Measurements from ENCODE around the gene RFX1.
"Not testable (repeated sequence)": the region's sequence is repeated elsewhere in the genome, so short reads cannot be mapped to it uniquely, and the experiment has no call there.

Gene RFX1

DNA sequence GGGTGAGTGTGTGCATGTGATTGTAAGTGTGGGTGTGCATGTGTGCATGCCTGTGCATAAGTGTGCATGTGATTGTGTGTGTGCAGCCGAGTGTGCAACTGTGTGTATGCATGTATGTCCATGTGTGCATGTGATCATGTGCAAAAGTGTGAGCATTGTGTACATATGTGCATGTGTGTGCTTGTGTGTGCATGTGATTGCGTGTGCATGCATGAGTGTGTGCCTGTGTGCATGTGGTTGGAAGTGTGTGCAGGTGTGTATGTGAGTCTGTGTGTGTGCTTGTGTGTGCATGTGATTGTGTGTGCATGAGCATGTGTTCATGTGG, 71.4 kb downstream of the RFX1 start:
- DNase-seq, result no peak

DNA sequence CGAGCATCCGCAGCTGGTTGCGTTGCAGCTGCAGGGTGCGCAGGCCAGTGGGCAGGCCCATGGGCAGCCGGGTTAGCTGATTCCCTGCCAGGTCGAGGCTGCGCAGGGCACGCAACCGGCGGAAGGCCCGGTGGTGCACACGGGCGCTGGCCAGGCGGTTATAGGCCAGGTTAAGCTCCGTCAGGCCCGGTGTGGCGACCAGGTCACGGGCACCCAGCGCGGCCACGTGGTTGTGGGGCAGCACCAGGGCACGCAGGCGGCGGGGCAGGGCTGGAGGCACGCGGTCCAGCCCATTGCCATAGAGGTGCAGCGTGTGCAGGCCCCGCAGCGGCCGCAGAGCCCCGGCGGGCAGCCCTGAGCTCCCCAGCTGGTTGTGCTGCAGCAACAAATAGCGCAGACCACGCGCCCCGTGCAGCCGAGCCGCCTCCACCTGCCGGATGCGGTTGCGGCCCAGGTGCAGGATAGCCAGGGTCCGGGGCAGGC, 73.2 kb downstream of the RFX1 start:
- DNase-seq, result no peak

DNA sequence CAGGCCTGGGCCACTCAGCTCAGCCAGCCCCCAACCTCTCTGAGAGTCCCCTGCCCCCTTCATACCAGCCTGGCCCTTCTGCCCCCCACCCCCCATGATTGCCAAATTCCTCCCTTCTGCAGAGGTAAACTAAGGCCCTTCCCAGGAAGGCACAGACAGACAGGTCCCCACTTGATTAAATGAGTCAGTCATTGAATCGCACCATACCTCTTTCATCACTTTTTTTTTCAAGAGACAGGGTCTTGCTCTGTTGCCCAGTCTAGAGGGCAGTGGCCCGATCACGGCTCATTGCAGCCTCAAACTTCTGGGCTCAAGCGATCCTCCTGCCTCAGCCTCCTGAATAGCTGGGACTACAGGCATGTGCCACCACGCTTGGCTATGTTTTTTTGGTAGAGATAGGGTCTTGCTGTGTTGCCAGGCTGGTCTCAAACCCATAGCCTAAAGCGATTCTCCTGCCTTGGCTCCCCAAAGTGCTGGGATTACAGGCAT, 73.9 kb downstream of the RFX1 start:
- no peak for DNase-seq

DNA sequence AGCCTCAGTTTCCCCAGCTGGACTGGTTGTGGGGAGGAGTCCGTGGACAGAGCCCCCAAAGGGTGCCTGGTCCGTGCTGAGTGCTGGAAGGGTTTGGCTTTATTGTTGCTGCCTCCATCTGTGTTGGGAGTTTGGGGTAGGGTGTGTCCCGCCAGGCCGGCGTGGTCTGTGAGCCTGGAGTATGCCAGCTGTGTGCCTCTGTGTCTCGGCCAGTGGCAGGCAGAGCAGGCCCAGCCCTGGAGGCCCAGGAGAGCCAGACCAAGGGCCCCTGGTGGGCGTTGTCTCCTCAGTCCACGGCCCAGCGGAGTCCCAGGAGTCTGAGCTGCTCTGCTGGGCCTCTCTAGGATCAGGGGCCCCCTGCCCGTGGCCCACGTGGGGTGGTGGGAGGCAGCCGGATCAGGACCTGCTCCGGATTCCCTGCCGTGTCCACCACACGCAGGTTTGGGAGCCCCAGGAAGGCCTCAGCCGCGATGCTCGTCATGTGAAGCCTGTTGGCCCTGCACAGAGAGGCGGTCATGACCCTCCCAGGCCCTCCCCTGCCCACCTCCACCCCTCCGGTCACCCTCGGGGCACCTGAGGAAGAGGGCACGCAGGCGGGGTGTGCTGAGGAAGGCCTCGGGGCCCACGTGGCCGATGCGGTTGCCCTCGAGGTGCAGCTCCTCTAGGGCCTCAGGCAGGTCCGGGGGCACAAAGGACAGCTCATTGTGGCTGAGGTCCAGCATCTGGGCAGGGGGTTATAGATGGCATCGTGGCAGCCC, 74.5 kb downstream of the RFX1 start:
- DNase-seq, result no peak

DNA sequence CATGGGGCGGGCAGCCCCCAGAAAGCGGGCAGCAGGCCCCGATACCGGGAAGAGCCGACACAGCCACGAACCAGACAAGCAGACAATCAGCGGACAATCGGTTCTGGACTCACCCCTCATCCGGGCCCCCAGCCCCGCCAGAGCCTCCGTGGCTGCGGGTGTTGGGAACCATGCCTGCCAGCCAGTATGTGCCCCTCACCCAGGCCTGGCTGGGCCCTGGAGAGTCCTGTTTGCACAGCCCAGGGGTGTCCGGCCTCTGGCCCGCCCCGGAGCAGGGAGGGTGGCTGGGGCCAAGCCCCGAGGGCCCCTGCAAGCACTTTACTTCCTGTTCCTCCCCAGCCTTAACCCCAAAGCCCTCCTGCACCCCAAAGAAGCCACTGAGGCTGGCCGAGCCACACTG, 75.7 kb downstream of the RFX1 start:
- DNase-seq, result no peak

DNA sequence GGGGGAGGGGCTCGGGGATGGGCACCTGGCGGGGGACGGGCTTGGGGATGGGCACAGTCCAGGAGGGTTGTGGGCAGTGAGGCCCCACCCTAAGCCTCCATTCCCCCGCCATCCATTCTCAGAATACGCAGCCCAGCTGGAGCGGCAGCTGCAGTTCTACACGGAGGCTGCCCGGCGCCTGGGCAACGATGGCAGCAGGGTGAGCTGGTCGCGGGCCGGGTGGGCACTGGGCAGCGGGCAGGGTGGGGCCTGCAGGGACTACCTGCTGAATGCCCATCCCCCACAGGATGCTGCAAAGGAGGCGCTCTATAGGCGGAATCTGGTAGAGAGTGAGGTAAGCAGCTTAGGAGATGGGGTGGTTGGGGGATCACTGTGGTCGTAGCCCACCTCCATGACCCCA, 76.2 kb downstream of the RFX1 start:
- no peak for DNase-seq

DNA sequence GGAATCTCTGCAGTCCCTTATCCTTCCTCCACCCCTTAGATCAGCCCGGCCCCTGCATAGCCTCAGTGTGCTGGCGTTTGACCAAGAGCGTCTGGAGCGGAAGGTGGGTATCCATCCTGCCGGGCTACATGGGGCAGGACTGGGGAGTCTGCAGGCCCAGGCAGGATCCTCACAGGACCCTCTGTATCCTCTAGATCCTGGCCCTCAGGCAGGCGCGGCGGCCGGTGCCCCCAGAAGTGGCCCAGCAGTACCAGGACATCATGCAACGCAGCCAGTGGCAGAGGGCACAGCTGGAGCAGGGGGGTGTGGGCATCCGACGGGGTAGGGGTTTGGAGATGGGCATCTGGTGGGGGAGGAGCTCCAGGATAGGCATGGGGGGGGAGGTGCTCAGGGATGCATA, 76.8 kb downstream of the RFX1 start:
- DNase-seq, result no peak

DNA sequence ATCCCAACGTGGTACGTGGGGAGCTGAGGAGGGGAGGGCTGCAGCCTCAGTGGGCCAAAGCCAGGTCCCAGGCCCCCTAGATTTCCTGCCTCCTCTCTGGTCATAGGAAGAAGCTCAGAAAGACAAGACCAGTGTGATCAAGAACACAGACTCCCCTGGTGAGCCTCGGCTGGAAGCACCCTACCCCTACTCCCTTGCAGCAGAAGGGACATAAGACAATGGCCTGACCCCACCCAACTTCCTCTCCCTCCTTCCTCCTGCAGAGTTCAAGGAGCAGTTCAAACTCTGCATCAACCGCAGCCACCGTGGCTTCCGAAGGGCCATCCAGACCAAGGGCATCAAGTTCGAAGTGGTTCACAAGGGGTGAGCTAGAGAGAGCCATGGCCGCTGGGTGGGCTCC, 79.4 kb downstream of the RFX1 start:
- DNase-seq, result no peak

DNA sequence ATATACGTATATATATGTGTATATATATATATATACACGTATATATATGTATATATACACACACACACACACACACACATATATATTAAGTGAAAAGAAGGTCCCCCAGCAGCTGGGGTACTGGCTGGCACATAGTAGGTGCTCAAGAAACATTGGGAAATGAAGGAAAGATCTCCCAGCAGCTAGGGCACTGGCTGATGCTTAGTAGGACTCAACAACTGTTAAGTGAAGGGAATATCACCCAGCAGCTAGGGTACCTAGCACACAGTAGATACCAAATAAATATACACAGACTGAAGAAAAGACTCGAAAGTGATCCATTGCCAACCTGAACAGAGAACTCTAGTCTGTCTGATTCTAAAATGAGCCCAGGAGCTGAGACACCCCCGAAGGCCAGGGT, 80.1 kb downstream of the RFX1 start:
- DNase-seq, result no peak

DNA sequence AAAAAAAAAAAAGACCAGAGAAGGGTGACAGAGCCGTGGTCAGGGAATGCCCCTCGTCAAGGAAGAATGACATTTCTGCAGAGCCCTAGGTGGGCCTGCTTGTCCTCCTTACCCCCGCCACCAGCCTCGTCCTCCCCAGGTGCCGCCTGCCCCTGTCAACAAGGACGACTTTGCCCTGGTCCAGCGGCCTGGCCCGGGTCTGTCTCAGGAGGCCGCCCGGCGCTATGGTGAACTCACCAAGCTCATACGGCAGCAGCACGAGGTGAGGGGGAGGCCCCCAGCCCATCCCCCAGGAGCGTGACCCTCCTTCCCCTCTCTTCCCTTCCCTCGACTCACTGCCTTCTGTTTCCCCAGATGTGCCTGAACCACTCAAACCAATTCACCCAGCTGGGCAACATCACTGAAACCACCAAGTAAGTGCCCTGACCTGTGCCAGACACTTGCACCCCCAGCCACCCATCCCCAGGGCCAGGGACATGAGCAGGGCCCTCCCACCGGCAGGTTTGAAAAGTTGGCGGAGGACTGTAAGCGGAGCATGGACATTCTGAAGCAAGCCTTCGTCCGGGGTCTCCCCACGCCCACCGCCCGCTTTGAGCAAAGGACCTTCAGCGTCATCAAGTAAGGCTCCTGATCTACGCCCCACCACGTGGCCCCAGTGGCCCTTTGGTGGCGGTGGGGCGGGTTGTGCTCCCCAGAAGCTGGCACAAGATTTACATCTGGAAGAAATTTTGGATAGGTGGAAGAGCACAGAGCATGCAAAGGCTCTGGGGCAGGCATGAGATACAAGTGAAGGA, 82.7 kb downstream of the RFX1 start:
- DNase-seq, result no peak

DNA sequence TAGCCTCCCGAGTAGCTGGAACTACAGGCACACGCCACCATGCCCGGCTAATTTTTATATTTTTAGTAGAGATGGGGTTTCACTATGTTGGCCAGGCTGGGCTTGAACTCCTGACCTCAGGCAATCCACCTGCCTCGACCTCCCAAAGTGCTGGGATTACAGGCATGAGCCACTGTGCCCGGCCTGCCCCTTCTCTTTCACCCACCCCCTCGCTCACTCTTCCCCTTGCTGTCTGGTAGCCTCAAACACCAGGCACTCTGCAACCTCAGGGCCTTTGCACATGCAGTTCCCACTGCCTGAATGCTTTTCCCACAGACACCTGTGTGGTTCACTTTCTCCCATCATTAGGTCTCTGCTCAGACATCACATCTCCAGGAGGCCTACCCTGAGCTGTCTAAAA, 84.0 kb downstream of the RFX1 start:
- not testable (repeated sequence) for DNase-seq

DNA sequence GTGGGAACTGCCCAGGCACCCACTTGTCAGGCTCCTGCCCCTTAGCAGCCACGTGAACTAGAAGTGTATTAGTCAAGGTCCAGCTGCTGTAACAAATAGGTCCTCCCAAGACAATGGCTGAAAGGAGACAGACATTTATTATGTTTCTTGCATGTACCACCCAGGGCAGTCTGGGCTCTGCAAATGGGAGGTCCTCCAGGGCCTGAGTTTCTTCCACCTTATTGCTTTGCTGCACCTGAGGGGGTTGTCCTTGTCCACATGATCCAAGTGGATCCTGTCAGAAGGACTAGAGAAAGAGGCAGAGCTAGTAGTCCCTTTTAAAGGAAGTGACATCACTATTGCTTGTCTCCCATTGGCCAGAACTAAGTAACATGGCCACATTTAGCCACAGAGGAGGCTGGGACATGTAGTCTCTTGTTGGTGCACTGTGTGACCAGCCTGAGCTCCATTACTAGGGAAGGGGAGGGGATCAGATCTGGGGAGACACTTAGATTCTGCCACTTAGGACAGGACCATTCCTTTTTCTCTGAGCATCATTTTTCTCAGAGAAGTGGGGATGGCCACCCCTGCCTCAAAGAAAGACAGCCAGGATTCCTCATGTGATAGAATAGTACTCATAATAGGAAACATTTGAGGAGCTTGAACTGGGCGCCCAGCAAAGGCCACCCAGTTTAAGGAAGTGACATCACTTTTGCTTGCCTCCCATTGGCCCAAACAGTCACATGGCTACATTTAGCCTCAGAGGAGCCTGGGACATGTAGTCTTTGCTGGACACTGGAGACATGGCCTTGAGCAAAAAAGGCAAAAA, 85.0 kb downstream of the RFX1 start:
- DNase-seq, result peak in 2 of 14 donors; percentile 6 to 38

DNA sequence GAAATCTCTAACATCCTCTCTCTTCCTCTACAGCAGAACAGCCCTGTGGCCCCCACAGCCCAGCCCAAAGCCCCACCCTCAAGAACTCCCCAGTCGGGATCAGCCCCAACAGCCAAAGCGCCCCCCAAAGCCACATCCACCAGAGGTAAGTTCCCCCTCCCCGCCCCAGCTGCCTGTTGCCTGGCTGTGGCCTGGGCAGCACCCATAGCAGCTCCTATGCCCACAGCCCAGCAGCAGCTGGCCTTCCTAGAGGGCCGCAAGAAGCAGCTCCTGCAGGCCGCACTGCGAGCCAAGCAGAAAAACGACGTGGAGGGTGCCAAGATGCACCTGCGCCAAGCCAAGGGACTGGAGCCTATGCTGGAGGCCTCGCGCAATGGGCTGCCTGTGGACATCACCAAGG, 85.6 kb downstream of the RFX1 start:
- DNase-seq, result no peak

DNA sequence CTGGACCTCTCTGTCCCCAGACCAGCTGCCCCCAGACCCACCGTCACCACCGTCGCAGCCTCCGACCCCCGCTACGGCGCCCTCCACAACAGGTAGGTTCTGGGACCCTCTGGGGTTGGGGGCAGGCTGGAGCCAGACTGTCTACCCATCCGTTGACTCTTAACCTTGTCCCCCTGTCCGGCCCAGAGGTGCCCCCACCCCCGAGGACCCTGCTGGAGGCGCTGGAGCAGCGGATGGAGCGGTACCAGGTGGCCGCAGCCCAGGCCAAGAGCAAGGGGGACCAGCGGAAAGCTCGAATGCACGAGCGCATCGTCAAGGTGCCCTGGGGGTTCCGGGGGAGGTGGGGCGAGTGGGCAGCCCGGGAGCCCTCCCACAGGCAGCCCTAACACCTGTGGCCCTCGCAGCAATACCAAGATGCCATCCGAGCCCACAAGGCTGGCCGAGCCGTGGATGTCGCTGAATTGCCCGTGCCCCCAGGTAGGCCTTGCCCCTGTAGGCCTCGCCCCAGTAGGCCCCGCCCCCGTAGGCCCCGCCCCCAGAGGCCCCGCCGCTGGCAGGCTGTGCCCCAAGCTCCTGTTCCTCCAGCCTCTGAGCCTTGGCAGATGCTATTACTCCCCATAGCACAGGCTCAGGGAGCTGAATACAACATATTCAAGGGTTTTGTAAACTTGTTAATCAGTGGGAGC, 87.3 kb downstream of the RFX1 start:
- DNase-seq, result no peak

DNA sequence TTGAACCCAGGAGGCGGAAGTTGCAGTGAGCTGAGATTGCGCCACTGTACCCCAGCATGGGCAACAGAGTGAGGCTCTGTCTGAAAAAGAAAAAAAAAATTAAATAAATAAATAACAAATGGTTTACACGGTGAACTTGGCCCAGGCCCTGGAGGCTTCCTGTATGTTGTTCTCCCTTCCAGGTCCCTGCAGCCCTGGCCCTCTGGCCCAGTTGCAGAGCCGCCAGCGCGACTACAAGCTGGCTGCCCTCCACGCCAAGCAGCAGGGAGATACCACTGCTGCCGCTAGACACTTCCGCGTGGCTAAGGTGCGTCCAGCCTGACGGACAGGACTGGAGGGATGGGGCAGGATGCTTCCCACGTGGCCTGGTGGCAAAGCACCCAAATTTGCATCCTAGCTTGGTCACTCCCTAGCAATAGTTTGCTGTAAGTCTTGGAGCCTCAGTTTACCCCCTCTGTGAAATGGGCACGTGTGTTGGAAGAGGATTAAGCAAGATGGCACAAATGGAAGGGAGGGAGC, 88.2 kb downstream of the RFX1 start:
- no peak for DNase-seq

DNA sequence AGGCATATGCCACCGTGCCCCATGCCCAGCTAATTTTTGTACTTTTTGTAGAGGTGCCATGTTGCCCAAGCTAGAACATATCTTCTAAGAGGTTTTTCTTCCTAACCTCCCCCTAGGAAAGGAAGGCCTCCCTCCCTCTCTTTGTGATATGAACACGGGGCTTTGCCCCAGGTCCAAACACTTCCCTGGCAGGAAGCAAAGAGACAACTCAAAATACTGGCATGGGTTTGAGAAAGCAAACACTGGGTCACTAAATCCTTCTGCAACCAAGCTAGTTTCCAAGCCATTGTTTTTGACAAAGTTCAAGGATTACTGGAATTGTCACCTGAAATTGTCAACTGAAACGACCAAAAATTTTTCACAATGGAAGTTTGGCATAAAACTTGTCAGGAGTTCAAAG, 91.3 kb downstream of the RFX1 start:
- no peak for DNase-seq

DNA sequence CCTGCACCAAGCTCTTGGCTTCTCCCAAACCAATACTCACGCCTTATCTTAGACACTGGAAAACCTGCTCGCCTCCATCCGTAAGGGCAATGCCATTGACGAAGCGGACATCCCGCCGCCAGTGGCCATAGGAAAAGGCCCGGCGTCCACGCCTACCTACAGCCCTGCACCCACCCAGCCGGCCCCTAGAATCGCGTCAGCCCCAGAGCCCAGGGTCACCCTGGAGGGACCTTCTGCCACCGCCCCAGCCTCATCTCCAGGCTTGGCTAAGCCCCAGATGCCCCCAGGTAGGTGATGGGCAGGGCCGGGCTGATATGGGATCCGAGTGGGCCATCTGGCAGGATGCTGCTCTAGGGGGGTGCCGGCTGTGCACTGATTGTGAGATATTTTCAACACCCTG, 92.8 kb downstream of the RFX1 start:
- no peak for DNase-seq
